H9 (cell line): ENCODE measurements around the gene CDADC1. TPM values are rescaled to one million over a fixed set of nuclear protein-coding genes. Genes with fewer than 3 reads are reported as not detected.

Source experiments
- DNase-seq: peaks from one replicate; pipeline ENCODE4 v3.0.0-alpha.2; 2017
- H2AFZ ChIP-seq: one replicate; pipeline ENCODE4 v1.6.1; 2013; ENCODE audit warnings: mild to moderate bottlenecking, low read length, control low read depth, moderate library complexity
- H2AK5ac ChIP-seq: 2 replicates; pipeline ENCODE4 v1.6.1; 2013; ENCODE audit warnings: low read length, control low read depth, mixed read lengths; ENCODE audit not compliant: insufficient read length
- H2BK120ac ChIP-seq: one replicate; pipeline ENCODE4 v1.6.1; 2013; ENCODE audit warnings: low read depth, mild to moderate bottlenecking, low read length, control low read depth, inconsistent platforms; ENCODE audit not compliant: poor library complexity, severe bottlenecking
- H2BK12ac ChIP-seq: 2 replicates; pipeline ENCODE4 v1.6.1; 2013; ENCODE audit warnings: low read length, control low read depth, mixed read lengths, low read depth; ENCODE audit not compliant: insufficient read length
- H2BK15ac ChIP-seq: 2 replicates; pipeline ENCODE4 v1.6.1; 2013; ENCODE audit warnings: low read depth, low read length, control low read depth
- H2BK20ac ChIP-seq: one replicate; pipeline ENCODE4 v1.6.1; 2013; ENCODE audit warnings: low read depth, mild to moderate bottlenecking, low read length, control low read depth, inconsistent platforms; ENCODE audit not compliant: poor library complexity, severe bottlenecking
- H2BK5ac ChIP-seq: 2 replicates; pipeline ENCODE4 v1.6.1; 2013; ENCODE audit warnings: low read length, control low read depth, mixed read lengths; ENCODE audit not compliant: insufficient read length
- H3K14ac ChIP-seq: 2 replicates; pipeline ENCODE4 v1.6.1; 2013; ENCODE audit warnings: low read length, control low read depth; ENCODE audit not compliant: insufficient read depth
- H3K18ac ChIP-seq: 2 replicates; pipeline ENCODE4 v1.6.1; 2013; ENCODE audit warnings: low read depth, mild to moderate bottlenecking, mixed read lengths, low read length, control low read depth; ENCODE audit not compliant: insufficient read length
- H3K23ac ChIP-seq: 2 replicates; pipeline ENCODE4 v1.6.1; 2013; ENCODE audit warnings: low read length, control low read depth, mixed read lengths, low read depth; ENCODE audit not compliant: insufficient read length
- H3K23me2 ChIP-seq: 2 replicates; pipeline ENCODE4 v1.6.1; 2013; ENCODE audit warnings: low read depth, mild to moderate bottlenecking, mixed read lengths, low read length, control low read depth; ENCODE audit not compliant: insufficient read length, poor library complexity, severe bottlenecking
- H3K27ac ChIP-seq: 2 replicates; pipeline ENCODE4 v1.5.1; 2013; ENCODE audit warnings: low read length, control low read depth, mixed read lengths, low read depth; ENCODE audit not compliant: insufficient read length
- H3K27me3 ChIP-seq: 2 replicates; pipeline ENCODE4 v1.6.1; 2013; ENCODE audit warnings: low read length, control low read depth, inconsistent platforms; ENCODE audit not compliant: insufficient read depth
- H3K4ac ChIP-seq: 2 replicates; pipeline ENCODE4 v1.6.1; 2013; ENCODE audit warnings: low read depth, mild to moderate bottlenecking, control low read depth, inconsistent platforms, low read length, moderate library complexity
- H3K4me1 ChIP-seq: 2 replicates; pipeline ENCODE4 v1.6.1; 2013; ENCODE audit warnings: low read length, control low read depth, inconsistent platforms; ENCODE audit not compliant: insufficient read depth
- H3K4me2 ChIP-seq: 2 replicates; pipeline ENCODE4 v1.6.1; 2013; ENCODE audit warnings: low read length, control low read depth, mixed read lengths; ENCODE audit not compliant: insufficient read length, insufficient read depth
- H3K56ac ChIP-seq: 2 replicates; pipeline ENCODE4 v1.6.1; 2013; ENCODE audit warnings: low read depth, mild to moderate bottlenecking, mixed read lengths, low read length, control low read depth; ENCODE audit not compliant: insufficient read length
- H3K79me1 ChIP-seq: 2 replicates; pipeline ENCODE4 v1.6.1; 2013; ENCODE audit warnings: low read depth, mild to moderate bottlenecking, moderate library complexity, low read length, control low read depth, inconsistent platforms; ENCODE audit not compliant: insufficient read depth, poor library complexity, severe bottlenecking
- H3K79me2 ChIP-seq: 2 replicates; pipeline ENCODE4 v1.6.1; 2013; ENCODE audit warnings: low read length, control low read depth, inconsistent platforms; ENCODE audit not compliant: insufficient read depth
- H3K9ac ChIP-seq: 2 replicates; pipeline ENCODE4 v1.6.1; 2013; ENCODE audit warnings: low read length, control low read depth, mixed read lengths; ENCODE audit not compliant: insufficient read length; ENCODE audit errors: extremely low read depth
- H3K9me3 ChIP-seq: one replicate; pipeline ENCODE4 v1.6.1; 2013; ENCODE audit warnings: low read depth, low read length, inconsistent platforms; ENCODE audit not compliant: control insufficient read depth
- H3T11ph ChIP-seq: one replicate; pipeline ENCODE4 v1.6.1; 2013; ENCODE audit warnings: mild to moderate bottlenecking, low read length, control low read depth, inconsistent platforms
- H4K20me1 ChIP-seq: one replicate; pipeline ENCODE4 v1.6.1; 2013; ENCODE audit not compliant: control insufficient read depth, insufficient read length, insufficient read depth
- H4K5ac ChIP-seq: 2 replicates; pipeline ENCODE4 v1.6.1; 2013; ENCODE audit warnings: low read depth, mild to moderate bottlenecking, mixed read lengths, low read length, control low read depth; ENCODE audit not compliant: insufficient read length
- H4K8ac ChIP-seq: replicated peaks from 2 replicates; pipeline ENCODE4 v1.6.1; 2013; ENCODE audit warnings: low read length, control low read depth, mixed read lengths, low read depth; ENCODE audit not compliant: insufficient read length
- H4K91ac ChIP-seq: 2 replicates; pipeline ENCODE4 v1.6.1; 2013; ENCODE audit warnings: low read depth, mild to moderate bottlenecking, moderate library complexity, mixed read lengths, low read length, control low read depth; ENCODE audit not compliant: insufficient read length
- H3K27ac Mint-ChIP-seq, 3 experiments: 2 replicates in 2 of 3; 3 replicates in 1 of 3; pipeline ENCODE4 v1.8.0; 2020 to 2021; ENCODE audit warnings: mixed read lengths in 3 of 3, mild to moderate bottlenecking in 1 of 3, moderate library complexity in 1 of 3
- H3K27me3 Mint-ChIP-seq: 2 replicates; pipeline ENCODE4 v1.8.0; 2021; ENCODE audit warnings: low read depth, mild to moderate bottlenecking, moderate library complexity, mixed read lengths
- H3K36me3 Mint-ChIP-seq, 3 experiments: 2 replicates in 2 of 3; 3 replicates in 1 of 3; pipeline ENCODE4 v1.8.0; 2020 to 2021; ENCODE audit warnings: low read depth in 3 of 3, mixed read lengths in 3 of 3; ENCODE audit not compliant: insufficient read depth in 1 of 3
- H3K4me1 Mint-ChIP-seq, 2 experiments: 2 replicates each; pipeline ENCODE4 v1.8.0; 2020; ENCODE audit warnings: mixed read lengths in 2 of 2
- H3K4me3 Mint-ChIP-seq, 2 experiments: 2 replicates in 1 of 2; 3 replicates in 1 of 2; pipeline ENCODE4 v1.8.0; 2020 to 2021; ENCODE audit warnings: mild to moderate bottlenecking in 2 of 2, mixed read lengths in 2 of 2, moderate library complexity in 1 of 2
- H3K9me3 Mint-ChIP-seq, 2 experiments: 2 replicates in 1 of 2; 3 replicates in 1 of 2; pipeline ENCODE4 v1.8.0; 2020; ENCODE audit warnings: mild to moderate bottlenecking in 2 of 2, mixed read lengths in 2 of 2, moderate library complexity in 1 of 2
- CTCF ChIP-seq: fragments of 200-600 bp; sonication (generic); conservative IDR thresholded peaks from 3 replicates; pipeline ENCODE4 v1.8.0; 2021; ENCODE audit warnings: antibody characterized with exemption, mild to moderate bottlenecking
- WGBS: extraction: QIAGEN DNeasy Blood & Tissue Kit; methylation state at CpG from one replicate; pipeline ENCODE4 v1.1.7; 2013; ENCODE audit warnings: missing lambda C conversion rate, low lambda C conversion rate, mixed read lengths; ENCODE audit not compliant: insufficient read length; ENCODE audit errors: extremely low coverage; 5-methylcytosine and 5-hydroxymethylcytosine counted together
- total RNA-seq: library from RNA; stranded (reverse); gene quantifications from 2 replicates; pipeline ENCODE4 v1.2.1, GENCODE V29; 2021

CDADC1 gene
- total RNA-seq, 1 experiment from 2014 or later, result 4.9 TPM

DNA sequence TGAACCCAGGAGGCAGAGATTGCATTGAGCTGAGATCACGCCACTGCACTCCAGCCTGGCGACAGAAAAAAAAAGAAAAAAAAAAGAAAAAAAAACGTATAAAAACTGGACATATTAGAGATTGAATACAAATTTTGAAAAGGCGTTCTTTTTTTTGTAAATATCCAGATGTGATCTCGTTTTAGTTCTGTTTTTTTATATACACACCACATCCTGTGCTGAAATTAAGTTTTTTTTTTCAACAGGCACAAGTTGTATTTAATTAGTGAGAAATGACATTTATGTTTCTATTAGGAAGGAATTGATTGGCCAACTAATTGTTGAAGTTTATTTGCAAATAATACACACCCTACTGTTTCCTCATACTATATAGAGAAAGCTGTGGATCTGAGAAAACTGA lies 3.6 kb downstream of the CDADC1 start:
- Mint-ChIP-seq H3K4me3 (no peak overlapping the region), H3K9me3 (no peaks in the 10 kb centered on the region; a peak in 1 of 5 replicates), H3K27ac (no peak overlapping the region), H3K36me3 (peaks cover 0 to 3% (median 0%) of the 10 kb centered on the region in 3 experiments; a peak in 1 of 7 replicates), H3K4me1 (peaks cover 13 to 14% of the 10 kb centered on the region in 2 experiments), H3K27me3 (no peaks in the 10 kb centered on the region; the same call in 1 of the 2 replicates)
- Histone ChIP-seq H2BK120ac (no peak overlapping the region), H3K79me2 (no peaks in the 10 kb centered on the region), H3K9ac (no peak overlapping the region), H3K4ac (no peak overlapping the region), H3K4me2 (no peak overlapping the region), H3K18ac (no peak overlapping the region), H2AK5ac (no peak overlapping the region), H3K23me2 (peaks cover 9% of the 10 kb centered on the region), H2AFZ (no peak overlapping the region), H3K23ac (no peak overlapping the region), H2BK5ac (no peak overlapping the region), H4K8ac (no peak overlapping the region), H4K91ac (no peak overlapping the region), H3K56ac (no peak overlapping the region), H3T11ph (no peak overlapping the region), H2BK12ac (no peak overlapping the region), H2BK15ac (no peak overlapping the region), H3K27me3 (no peaks in the 10 kb centered on the region), H3K4me1 (no peaks in the 10 kb centered on the region), H4K5ac (no peak overlapping the region), H4K20me1 (no peaks in the 10 kb centered on the region), H3K14ac (no peak overlapping the region), H3K79me1 (no peaks in the 10 kb centered on the region), H2BK20ac (no peak overlapping the region), H3K9me3 (no peaks in the 10 kb centered on the region), H3K27ac (no peak overlapping the region)
- TF ChIP-seq CTCF, result no peak
- no peak for DNase-seq
- WGBS, result no CpG with 5 or more reads among the region's 5 CpGs
